Measurements from ENCODE around the gene ZBTB45. TPM values are rescaled to one million over a fixed set of nuclear protein-coding genes. Genes with fewer than 3 reads are reported as not detected.

The ZBTB45 gene
- total and polyA plus RNA-seq, 2 donors (not counting 3 experiments of a cell fraction or from before 2014, with no cell fraction given): 17.8 to 21.8 TPM

DNA sequence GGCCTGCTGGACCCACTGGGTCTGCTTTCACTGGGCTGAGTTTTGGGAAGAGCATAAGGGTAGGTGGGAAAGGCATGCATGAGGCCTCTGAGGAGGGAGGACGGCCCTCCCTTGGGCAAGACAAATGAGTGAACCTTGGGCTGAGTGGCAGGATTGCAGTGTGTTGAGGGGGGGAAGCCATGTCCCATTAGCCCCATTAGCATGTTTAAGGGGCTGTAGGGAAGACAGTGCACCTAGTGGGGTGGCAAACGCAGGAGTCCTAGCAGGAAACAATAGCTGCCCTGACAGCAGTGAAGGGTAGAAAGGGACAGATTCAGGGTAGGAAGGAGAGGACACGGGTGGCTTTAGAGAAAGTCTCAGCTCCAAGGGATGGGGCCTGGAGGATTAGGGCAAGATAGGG is 3.1 kb upstream of the ZBTB45 start:
- Histone ChIP-seq H3K36me3 (ENCODE audit: control insufficient read depth in 2 of 2, extremely low read depth in 1 of 2, insufficient read depth in 2 of 2, low read length in 2 of 2) (no peaks in the 10 kb centered on the region), H3K9me3 (replicated peaks; ENCODE audit: control insufficient read depth, insufficient read depth, low read length) (no peaks in the 10 kb centered on the region), H3K4me3 (replicated peaks in 1 of 3; ENCODE audit: insufficient read depth in 1 of 3, low read depth in 1 of 3, low read length in 3 of 3) (no peak overlapping the region), H3K79me2 (ENCODE audit: control insufficient read depth, insufficient read depth, low read length) (peaks cover 14% of the 10 kb centered on the region), H3K9ac (replicated peaks; ENCODE audit: extremely low read depth, insufficient read depth, low read length) (no peak overlapping the region), H3K27me3 (ENCODE audit: control insufficient read depth in 2 of 2, insufficient read depth in 2 of 2, low read length in 2 of 2) (no peaks in the 10 kb centered on the region), H3K9me1 (replicated peaks; ENCODE audit: control insufficient read depth, extremely low read depth, insufficient read depth, low read length) (no peaks in the 10 kb centered on the region), H2AFZ (ENCODE audit: low read depth, low read length) (no peak overlapping the region), H3K27ac (ENCODE audit: insufficient read depth, low read depth, low read length) (no peak overlapping the region), H3K4me2 (ENCODE audit: insufficient read depth, low read length) (no peak overlapping the region), H4K20me1 (replicated peaks; ENCODE audit: control insufficient read depth, extremely low read depth, insufficient read depth, low read length) (no peaks in the 10 kb centered on the region), H3K4me1 (ENCODE audit: control insufficient read depth, extremely low read depth, insufficient read depth, low read length) (peaks cover 19% of the 10 kb centered on the region)
- dilution Hi-C loops (cut with MboI; ENCODE audit: extremely low pct_ligation_motif_present, low sequenced_read_pairs) (no loop called here), intact Hi-C loops (cut with micrococcal nuclease) (no loop called here)
- FAIRE-seq: no peak
- no peak for TF ChIP-seq FOS (IDR thresholded peaks at IDR 0.05; ENCODE audit: borderline replicate concordance, insufficient read depth, low read length)
- TF ChIP-seq, protein P1, sequence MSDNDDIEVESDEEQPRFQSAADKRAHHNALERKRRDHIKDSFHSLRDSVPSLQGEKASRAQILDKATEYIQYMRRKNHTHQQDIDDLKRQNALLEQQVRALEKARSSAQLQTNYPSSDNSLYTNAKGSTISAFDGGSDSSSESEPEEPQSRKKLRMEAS (IDR thresholded peaks at IDR 0.05; ENCODE audit: insufficient read depth, insufficient read length): no peak
- no peak for TF ChIP-seq POLR2AphosphoS5 (IDR thresholded peaks at IDR 0.05; ENCODE audit: insufficient read depth, low read depth, low read length)
- no peak for TF ChIP-seq EZH2 (IDR thresholded peaks at IDR 0.05; ENCODE audit: borderline replicate concordance, low read depth, low read length, severe bottlenecking)
- TF ChIP-seq JUN (IDR thresholded peaks at IDR 0.05; ENCODE audit: borderline replicate concordance, insufficient read depth, insufficient read length, low read depth): no peak
- no peak for TF ChIP-seq CTCF (IDR thresholded peaks at IDR 0.05; ENCODE audit: extremely low read depth in 1 of 2, insufficient read depth in 1 of 2, low read depth in 1 of 2, low read length in 2 of 2)
- TF ChIP-seq MYC (IDR thresholded peaks at IDR 0.05; ENCODE audit: low read depth, low read length): no peak
- no peak for TF ChIP-seq POLR2A (IDR thresholded peaks at IDR 0.05; ENCODE audit: low read depth, low read length)
- TF ChIP-seq GATA2 (IDR thresholded peaks at IDR 0.05; ENCODE audit: insufficient read depth, insufficient read length, low read depth, low read length): no peak
- ChIA-PET CTCF (interaction anchor here (0.8 to 1.6 kb wide), 3 partner anchors 9 to 32 kb away, joined by 3 to 4 read pairs (median 3); partner anchors contain the start of gene CHMP2A), POLR2A (interaction anchor here (1.1 kb wide), 1 partner anchor 21 kb away, joined by 3 read pairs; the partner anchor contains the start of gene TRIM28)
- DNase-seq (ENCODE audit: low read depth, low spot score): no peak
- no TSS peak for BruUV-seq (replicated peaks)
